Measurements from ENCODE around the gene THRB.
"Not testable (repeated sequence)": the region's sequence is repeated elsewhere in the genome, so short reads cannot be mapped to it uniquely, and the experiment has no call there.

The THRB gene

GRCh38 chr3:24417730-24418129, 76.9 kb downstream of the THRB start:
- TF ChIP-seq Cebpa-rat (IDR thresholded peaks at IDR 0.05), result no peak
- Histone ChIP-seq H3K9ac (no peak overlapping the region), H3K36me3 (no peaks in the 10 kb centered on the region), H3K27me3 (no peaks in the 10 kb centered on the region), H3K4me1 (no peaks in the 10 kb centered on the region), H4K20me1 (no peaks in the 10 kb centered on the region), H3K4me2 (no peak overlapping the region), H3K27ac (no peak overlapping the region), H3K4me3 (no peak overlapping the region), H3K9me3 (no peaks in the 10 kb centered on the region)

- no peak overlapping the region for H3K4me3 ChIP-seq
- no peak overlapping the region for H3K27ac ChIP-seq
- TF ChIP-seq Cebpa-rat (IDR thresholded peaks at IDR 0.05), result no peak
- H3K9me3 ChIP-seq, result no peaks in the 10 kb centered on the region
- no peaks in the 10 kb centered on the region for H3K27me3 ChIP-seq
- H3K36me3 ChIP-seq, result no peaks in the 10 kb centered on the region
- H3K4me2 ChIP-seq, result no peak overlapping the region
- no peaks in the 10 kb centered on the region for H3K4me1 ChIP-seq
- H4K20me1 ChIP-seq, result no peaks in the 10 kb centered on the region
- no peak overlapping the region for H3K9ac ChIP-seq
These were observed 78.4 kb downstream of the THRB start for GRCh38 chr3:24416224-24416623.

GRCh38 chr3:24415824-24416223, 78.8 kb downstream of the THRB start:
- Histone ChIP-seq H3K9me3 (no peaks in the 10 kb centered on the region), H3K36me3 (no peaks in the 10 kb centered on the region), H3K27ac (no peak overlapping the region), H3K27me3 (no peaks in the 10 kb centered on the region), H3K4me3 (no peak overlapping the region), H3K9ac (no peak overlapping the region), H4K20me1 (no peaks in the 10 kb centered on the region), H3K4me2 (no peak overlapping the region), H3K4me1 (no peaks in the 10 kb centered on the region)
- no peak for TF ChIP-seq Cebpa-rat (IDR thresholded peaks at IDR 0.05)

GRCh38 chr3:24413662-24414061, 81.0 kb downstream of the THRB start:
- H3K4me3 ChIP-seq, H3K4me2 ChIP-seq, H3K36me3 ChIP-seq: not testable (repeated sequence)

GRCh38 chr3:24410860-24411259, 83.8 kb downstream of the THRB start:
- Histone ChIP-seq H3K27me3 (no peaks in the 10 kb centered on the region), H3K4me2 (no peak overlapping the region), H3K9me3 (no peaks in the 10 kb centered on the region), H3K9ac (no peak overlapping the region), H3K36me3 (no peaks in the 10 kb centered on the region), H4K20me1 (no peaks in the 10 kb centered on the region), H3K4me1 (no peaks in the 10 kb centered on the region), H3K27ac (no peak overlapping the region), H3K4me3 (no peak overlapping the region)
- no peak for TF ChIP-seq Cebpa-rat (IDR thresholded peaks at IDR 0.05)

More at GRCh38 chr3:24413662-24414061, 81.0 kb downstream of the THRB start:
- H3K9ac ChIP-seq, H3K27me3 ChIP-seq, H3K9me3 ChIP-seq, H4K20me1 ChIP-seq, H3K27ac ChIP-seq, H3K4me1 ChIP-seq: not testable (repeated sequence)

- no peaks in the 10 kb centered on the region for H3K4me1 ChIP-seq
- H4K20me1 ChIP-seq, result no peaks in the 10 kb centered on the region
- H3K4me3 ChIP-seq, result no peak overlapping the region
- no peak for TF ChIP-seq Cebpa-rat (IDR thresholded peaks at IDR 0.05)
- no peak overlapping the region for H3K9ac ChIP-seq
- H3K36me3 ChIP-seq, result no peaks in the 10 kb centered on the region
- H3K4me2 ChIP-seq, result no peak overlapping the region
- no peaks in the 10 kb centered on the region for H3K27me3 ChIP-seq
- H3K9me3 ChIP-seq, result no peaks in the 10 kb centered on the region
- H3K27ac ChIP-seq, result no peak overlapping the region
These were observed 86.5 kb downstream of the THRB start for GRCh38 chr3:24407980-24408680.

- H3K27me3 ChIP-seq, result no peaks in the 10 kb centered on the region
- H3K27ac ChIP-seq, result no peak overlapping the region
- H3K36me3 ChIP-seq, result no peaks in the 10 kb centered on the region
- no peaks in the 10 kb centered on the region for H4K20me1 ChIP-seq
- H3K4me2 ChIP-seq, result no peak overlapping the region
- no peaks in the 10 kb centered on the region for H3K9me3 ChIP-seq
- H3K4me3 ChIP-seq, result no peak overlapping the region
- H3K9ac ChIP-seq, result no peak overlapping the region
- H3K4me1 ChIP-seq, result no peaks in the 10 kb centered on the region
- TF ChIP-seq Cebpa-rat (IDR thresholded peaks at IDR 0.05), result no peak
These were observed 87.8 kb downstream of the THRB start for GRCh38 chr3:24406900-24407299.

- no peak overlapping the region for H3K9ac ChIP-seq
- H3K27me3 ChIP-seq, result no peaks in the 10 kb centered on the region
- no peak overlapping the region for H3K4me2 ChIP-seq
- H3K4me1 ChIP-seq, result no peaks in the 10 kb centered on the region
- H4K20me1 ChIP-seq, result no peaks in the 10 kb centered on the region
- no peaks in the 10 kb centered on the region for H3K36me3 ChIP-seq
- no peak for TF ChIP-seq Cebpa-rat (IDR thresholded peaks at IDR 0.05)
- no peaks in the 10 kb centered on the region for H3K9me3 ChIP-seq
- H3K4me3 ChIP-seq, result no peak overlapping the region
- H3K27ac ChIP-seq, result no peak overlapping the region
These were observed 89.6 kb downstream of the THRB start for GRCh38 chr3:24405057-24405456.

- TF ChIP-seq Cebpa-rat (IDR thresholded peaks at IDR 0.05), result no peak
- H3K4me3 ChIP-seq, result no peak overlapping the region
- H3K27me3 ChIP-seq, result no peaks in the 10 kb centered on the region
- no peaks in the 10 kb centered on the region for H4K20me1 ChIP-seq
- H3K4me2 ChIP-seq, result no peak overlapping the region
- H3K27ac ChIP-seq, result no peak overlapping the region
- H3K9me3 ChIP-seq, result no peaks in the 10 kb centered on the region
- H3K4me1 ChIP-seq, result no peaks in the 10 kb centered on the region
- H3K36me3 ChIP-seq, result no peaks in the 10 kb centered on the region
- no peak overlapping the region for H3K9ac ChIP-seq
These were observed 92.9 kb downstream of the THRB start for GRCh38 chr3:24401811-24402185.

GRCh38 chr3:24401090-24401810, 93.4 kb downstream of the THRB start:
- Histone ChIP-seq H3K9ac (no peak overlapping the region), H3K27ac (no peak overlapping the region), H3K4me3 (no peak overlapping the region), H3K4me1 (no peaks in the 10 kb centered on the region), H3K27me3 (no peaks in the 10 kb centered on the region), H4K20me1 (no peaks in the 10 kb centered on the region), H3K9me3 (no peaks in the 10 kb centered on the region), H3K4me2 (no peak overlapping the region), H3K36me3 (no peaks in the 10 kb centered on the region)
- TF ChIP-seq Cebpa-rat (IDR thresholded peaks at IDR 0.05), result no peak
